K562 (cell line): ENCODE results near the gene LMTK2. TPM values are rescaled to one million over a fixed set of nuclear protein-coding genes. Genes with fewer than 3 reads are reported as not detected.

ENCODE experiments used
- ARHGAP35 ChIP-seq: fragments of 450-650 bp; IDR thresholded peaks from 2 replicates; pipeline ENCODE4 v1.6.1; 2018; ENCODE audit not compliant: partially characterized antibody
- BRCA1 ChIP-seq, 2 experiments: fragments of 450-650 bp in 1 of 2; sonication (generic) in 1 of 2; formaldehyde crosslinking in 1 of 2; IDR thresholded peaks; 2 replicates each; pipeline versions ENCODE4 v1.5.0 to v1.6.1; 2017 to 2020; ENCODE audit warnings: mild to moderate bottlenecking in 1 of 2, missing genetic modification reagents in 1 of 2
- BRD9 ChIP-seq: fragments of 450-650 bp; IDR thresholded peaks from 2 replicates; pipeline ENCODE4 v1.6.1; 2018; ENCODE audit warnings: low read depth; ENCODE audit not compliant: partially characterized antibody
- CEBPG ChIP-seq, 3 experiments: fragments of 200-800 bp in 1 of 3; sonication (Bioruptor generic) in 1 of 3; sonication (generic) in 1 of 3; formaldehyde crosslinking in 1 of 3; IDR thresholded peaks in 2 of 3; conservative IDR thresholded peaks in 1 of 3; 2 replicates each; pipeline versions ENCODE4 v1.6.1 to v1.8.0; 2016 to 2022; ENCODE audit warnings: missing compliant biosample characterization in 2 of 3, missing genetic modification characterization in 2 of 3, mild to moderate bottlenecking in 1 of 3, missing genetic modification reagents in 1 of 3
- FUS ChIP-seq: fragments of 200-400 bp; formaldehyde crosslinking; optimal IDR thresholded peaks from 2 replicates; pipeline ENCODE3; 2017; ENCODE audit warnings: low read depth, low read length
- POLR2AphosphoS5 ChIP-seq: IDR thresholded peaks from 2 replicates; pipeline ENCODE4 v1.6.1; 2011; ENCODE audit warnings: mild to moderate bottlenecking, low read depth, low read length, moderate library complexity; ENCODE audit not compliant: control insufficient read depth, insufficient read depth
- RFX5 ChIP-seq: IDR thresholded peaks from 2 replicates; pipeline ENCODE4 v1.6.1; 2011; ENCODE audit warnings: low read depth, mild to moderate bottlenecking, improper control_type of control experiment, low read length
- SRSF9 ChIP-seq: fragments of 200-400 bp; formaldehyde crosslinking; IDR thresholded peaks from 2 replicates; pipeline ENCODE4 v1.6.1; 2017; ENCODE audit warnings: low read depth, low read length, borderline replicate concordance
- ZBTB7A ChIP-seq: IDR thresholded peaks from 2 replicates; pipeline ENCODE4 v1.6.1; 2011; ENCODE audit warnings: low read depth, mild to moderate bottlenecking, low read length, moderate library complexity, borderline replicate concordance; ENCODE audit not compliant: control insufficient read depth
- ZKSCAN1 ChIP-seq: fragments of 150-350 bp; IDR thresholded peaks from 2 replicates; pipeline ENCODE4 v1.6.1; 2016; ENCODE audit warnings: low read depth, low read length
- ZNF592 ChIP-seq: fragments of 450-650 bp; IDR thresholded peaks from 2 replicates; pipeline ENCODE4 v1.6.1; 2017; ENCODE audit warnings: antibody characterized with exemption, mild to moderate bottlenecking
- polyA plus RNA-seq, 8 experiments: library from polyadenylated mRNA; depleted of rRNA in 4 of 8; stranded (reverse) in 5 of 8; unstranded in 3 of 8; fragments of >200 nt; fragmentation: Nextera tagmentation in 2 of 8; fragmentation: Illumina TruSeq in 1 of 8; extraction: Ambion mirVana in 2 of 8; extraction: Trizol in 1 of 8; gene quantifications; 2 replicates each; pipeline versions ENCODE4 v1.2.1 to v1.2.3, GENCODE V29; 2011 to 2014; ENCODE audit warnings: inconsistent platforms in 1 of 8, missing spikeins in 1 of 8
- total RNA-seq, 7 experiments: library from RNA; depleted of rRNA in 6 of 7; stranded (reverse); fragments of >200 nt in 6 of 7; fragmentation: Illumina TruSeq in 2 of 7; extraction: Trizol in 2 of 7; gene quantifications; 2 replicates each; pipeline versions ENCODE4 v1.2.1 to v1.2.3, GENCODE V29; 2011 to 2021; ENCODE audit warnings: low replicate concordance in 1 of 7
- TF ChIP-seq, protein P1 (sequence below): sonication (generic); formaldehyde crosslinking; IDR thresholded peaks from 2 replicates; pipeline ENCODE4 v1.8.0; 2023; ENCODE audit warnings: mild to moderate bottlenecking, missing genetic modification reagents
- TF ChIP-seq, protein P2 (sequence below): fragments of 200-800 bp; sonication (Bioruptor generic); IDR thresholded peaks from 2 replicates; pipeline ENCODE4 v1.6.1; 2016; ENCODE audit warnings: missing genetic modification characterization, missing compliant biosample characterization

LMTK2 gene
- total and polyA plus RNA-seq, 9 of the 15 experiments (the other 6 are each of a cell fraction or from before 2014, with no cell fraction given) = 0.78 to 16.4 (median 6.3) TPM

DNA sequence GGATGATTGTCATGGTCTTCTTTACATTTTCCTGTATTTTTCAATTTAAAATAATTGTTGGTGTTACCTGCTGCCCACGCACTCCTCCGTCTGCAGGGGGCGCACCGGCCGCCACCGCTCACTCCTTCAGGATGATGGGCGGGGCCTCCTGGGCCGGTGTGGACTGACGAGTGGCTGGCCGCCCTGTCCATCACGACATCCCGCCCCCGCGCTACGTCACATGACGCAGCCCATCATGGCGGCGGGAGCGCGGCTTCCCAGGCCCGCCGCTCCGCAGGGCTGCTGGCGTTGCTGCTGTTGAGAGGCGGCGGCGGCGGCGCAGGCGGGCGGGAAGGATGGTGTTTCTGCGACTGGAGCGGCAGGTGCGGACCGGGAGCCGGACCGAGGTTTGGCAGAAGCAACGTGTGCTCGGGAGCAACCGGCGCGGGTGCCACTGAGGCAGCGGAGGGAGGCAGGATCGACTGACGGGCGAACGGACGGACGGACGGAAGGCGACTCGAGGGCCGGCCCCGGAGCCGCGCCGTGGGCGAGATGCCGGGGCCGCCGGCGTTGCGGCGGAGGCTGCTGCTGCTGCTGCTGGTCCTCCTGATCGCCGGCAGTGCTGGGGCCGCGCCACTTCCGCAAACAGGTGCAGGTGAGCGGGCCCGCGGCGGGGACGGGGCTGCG lies at the start of gene LMTK2 (continued):
- TF ChIP-seq, protein P1, sequence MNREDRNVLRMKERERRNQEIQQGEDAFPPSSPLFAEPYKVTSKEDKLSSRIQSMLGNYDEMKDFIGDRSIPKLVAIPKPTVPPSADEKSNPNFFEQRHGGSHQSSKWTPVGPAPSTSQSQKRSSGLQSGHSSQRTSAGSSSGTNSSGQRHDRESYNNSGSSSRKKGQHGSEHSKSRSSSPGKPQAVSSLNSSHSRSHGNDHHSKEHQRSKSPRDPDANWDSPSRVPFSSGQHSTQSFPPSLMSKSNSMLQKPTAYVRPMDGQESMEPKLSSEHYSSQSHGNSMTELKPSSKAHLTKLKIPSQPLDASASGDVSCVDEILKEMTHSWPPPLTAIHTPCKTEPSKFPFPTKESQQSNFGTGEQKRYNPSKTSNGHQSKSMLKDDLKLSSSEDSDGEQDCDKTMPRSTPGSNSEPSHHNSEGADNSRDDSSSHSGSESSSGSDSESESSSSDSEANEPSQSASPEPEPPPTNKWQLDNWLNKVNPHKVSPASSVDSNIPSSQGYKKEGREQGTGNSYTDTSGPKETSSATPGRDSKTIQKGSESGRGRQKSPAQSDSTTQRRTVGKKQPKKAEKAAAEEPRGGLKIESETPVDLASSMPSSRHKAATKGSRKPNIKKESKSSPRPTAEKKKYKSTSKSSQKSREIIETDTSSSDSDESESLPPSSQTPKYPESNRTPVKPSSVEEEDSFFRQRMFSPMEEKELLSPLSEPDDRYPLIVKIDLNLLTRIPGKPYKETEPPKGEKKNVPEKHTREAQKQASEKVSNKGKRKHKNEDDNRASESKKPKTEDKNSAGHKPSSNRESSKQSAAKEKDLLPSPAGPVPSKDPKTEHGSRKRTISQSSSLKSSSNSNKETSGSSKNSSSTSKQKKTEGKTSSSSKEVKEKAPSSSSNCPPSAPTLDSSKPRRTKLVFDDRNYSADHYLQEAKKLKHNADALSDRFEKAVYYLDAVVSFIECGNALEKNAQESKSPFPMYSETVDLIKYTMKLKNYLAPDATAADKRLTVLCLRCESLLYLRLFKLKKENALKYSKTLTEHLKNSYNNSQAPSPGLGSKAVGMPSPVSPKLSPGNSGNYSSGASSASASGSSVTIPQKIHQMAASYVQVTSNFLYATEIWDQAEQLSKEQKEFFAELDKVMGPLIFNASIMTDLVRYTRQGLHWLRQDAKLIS (CRISPR knock-in tag) = no peak
- no peak for TF ChIP-seq ARHGAP35
- no peak for TF ChIP-seq SRSF9
- no peak for TF ChIP-seq BRD9
- TF ChIP-seq POLR2AphosphoS5 = peak; percentile 89
- TF ChIP-seq FUS = peak; percentile 77
- TF ChIP-seq, protein P2, sequence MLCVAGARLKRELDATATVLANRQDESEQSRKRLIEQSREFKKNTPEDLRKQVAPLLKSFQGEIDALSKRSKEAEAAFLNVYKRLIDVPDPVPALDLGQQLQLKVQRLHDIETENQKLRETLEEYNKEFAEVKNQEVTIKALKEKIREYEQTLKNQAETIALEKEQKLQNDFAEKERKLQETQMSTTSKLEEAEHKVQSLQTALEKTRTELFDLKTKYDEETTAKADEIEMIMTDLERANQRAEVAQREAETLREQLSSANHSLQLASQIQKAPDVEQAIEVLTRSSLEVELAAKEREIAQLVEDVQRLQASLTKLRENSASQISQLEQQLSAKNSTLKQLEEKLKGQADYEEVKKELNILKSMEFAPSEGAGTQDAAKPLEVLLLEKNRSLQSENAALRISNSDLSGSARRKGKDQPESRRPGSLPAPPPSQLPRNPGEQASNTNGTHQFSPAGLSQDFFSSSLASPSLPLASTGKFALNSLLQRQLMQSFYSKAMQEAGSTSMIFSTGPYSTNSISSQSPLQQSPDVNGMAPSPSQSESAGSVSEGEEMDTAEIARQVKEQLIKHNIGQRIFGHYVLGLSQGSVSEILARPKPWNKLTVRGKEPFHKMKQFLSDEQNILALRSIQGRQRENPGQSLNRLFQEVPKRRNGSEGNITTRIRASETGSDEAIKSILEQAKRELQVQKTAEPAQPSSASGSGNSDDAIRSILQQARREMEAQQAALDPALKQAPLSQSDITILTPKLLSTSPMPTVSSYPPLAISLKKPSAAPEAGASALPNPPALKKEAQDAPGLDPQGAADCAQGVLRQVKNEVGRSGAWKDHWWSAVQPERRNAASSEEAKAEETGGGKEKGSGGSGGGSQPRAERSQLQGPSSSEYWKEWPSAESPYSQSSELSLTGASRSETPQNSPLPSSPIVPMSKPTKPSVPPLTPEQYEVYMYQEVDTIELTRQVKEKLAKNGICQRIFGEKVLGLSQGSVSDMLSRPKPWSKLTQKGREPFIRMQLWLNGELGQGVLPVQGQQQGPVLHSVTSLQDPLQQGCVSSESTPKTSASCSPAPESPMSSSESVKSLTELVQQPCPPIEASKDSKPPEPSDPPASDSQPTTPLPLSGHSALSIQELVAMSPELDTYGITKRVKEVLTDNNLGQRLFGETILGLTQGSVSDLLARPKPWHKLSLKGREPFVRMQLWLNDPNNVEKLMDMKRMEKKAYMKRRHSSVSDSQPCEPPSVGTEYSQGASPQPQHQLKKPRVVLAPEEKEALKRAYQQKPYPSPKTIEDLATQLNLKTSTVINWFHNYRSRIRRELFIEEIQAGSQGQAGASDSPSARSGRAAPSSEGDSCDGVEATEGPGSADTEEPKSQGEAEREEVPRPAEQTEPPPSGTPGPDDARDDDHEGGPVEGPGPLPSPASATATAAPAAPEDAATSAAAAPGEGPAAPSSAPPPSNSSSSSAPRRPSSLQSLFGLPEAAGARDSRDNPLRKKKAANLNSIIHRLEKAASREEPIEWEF = no peak
- TF ChIP-seq ZNF592 = no peak
- TF ChIP-seq ZBTB7A = no peak
- no peak for TF ChIP-seq BRCA1 (IDR thresholded peaks at IDR 0.05)
- no peak for TF ChIP-seq BRCA1 (CRISPR knock-in tag; IDR thresholded peaks at IDR 0.05)
- TF ChIP-seq CEBPG (CRISPR knock-in tag; IDR thresholded peaks at IDR 0.05) = no peak
- no peak for TF ChIP-seq CEBPG (tag; conservative IDR thresholded peaks at IDR 0.05 in 1 of 2, IDR thresholded peaks at IDR 0.05 in 1 of 2)
- TF ChIP-seq ZKSCAN1 = peak; percentile 59; the same call in 1 of the 2 replicates
- TF ChIP-seq RFX5 = no peak
